GM18909 (cell line): Measurements from ENCODE around the gene VPS45.
A peak's percentile ranks its signal among the peaks of the same experiment; 100 is the strongest.

Experiments
- ATAC-seq: cut with Tn5 transposase; IDR thresholded peaks from one replicate; pipeline ENCODE4 v1.9.1; 2021; ENCODE audit warnings: mild to moderate bottlenecking; ENCODE audit not compliant: unreplicated experiment, poor library complexity

VPS45 gene

DNA sequence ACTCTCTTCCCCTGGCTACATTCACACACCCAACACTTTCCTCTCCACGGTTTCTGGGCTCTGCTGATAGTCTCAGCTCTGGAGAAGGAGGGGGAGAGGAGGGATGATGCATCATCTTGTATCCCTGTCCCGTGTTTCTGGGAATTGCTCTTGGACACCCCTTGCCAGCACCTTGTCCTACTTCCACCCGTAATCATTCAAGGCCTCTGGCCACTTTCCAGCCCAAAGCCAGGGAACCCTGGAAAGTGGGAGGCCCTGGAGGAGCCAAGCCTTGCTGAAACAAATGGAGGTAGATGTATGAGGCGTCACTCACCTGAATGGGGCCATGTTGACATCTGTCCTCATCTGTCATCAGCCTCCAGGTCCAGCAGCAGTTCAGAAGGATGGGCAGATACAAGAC is 86.6 kb downstream of the VPS45 start:
- no peak for ATAC-seq

DNA sequence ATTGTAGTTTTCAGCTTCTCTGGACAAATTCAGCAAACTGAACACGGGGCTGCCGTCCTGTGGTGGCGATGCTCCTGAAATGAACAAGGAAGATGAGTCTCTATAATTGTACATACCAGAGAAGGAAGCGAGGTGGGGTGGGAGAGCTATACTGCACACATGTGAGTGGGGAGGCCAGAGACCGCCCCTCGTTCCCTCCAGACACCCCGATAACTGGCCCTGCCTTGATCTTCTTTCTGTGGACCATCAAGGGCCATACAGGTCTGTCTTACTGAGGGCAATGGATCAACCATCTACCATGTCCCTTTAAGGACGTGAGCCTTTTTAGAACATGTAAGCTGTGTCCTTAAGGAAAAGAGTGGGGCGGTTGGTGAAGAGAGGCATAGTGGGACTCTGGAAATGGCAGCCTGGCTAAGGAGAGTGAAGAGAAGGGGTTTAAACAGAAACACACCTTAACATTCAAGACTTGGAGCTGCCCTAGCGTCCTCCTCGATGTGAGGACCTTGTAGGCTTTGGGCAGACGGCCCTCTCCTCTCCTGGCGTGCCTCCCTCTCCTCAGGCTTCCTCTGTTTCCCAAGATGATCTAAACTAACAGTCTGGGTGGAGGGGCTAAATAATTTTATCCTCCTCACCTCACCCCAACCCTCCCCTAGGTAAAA is 88.0 kb downstream of the VPS45 start:
- no peak for ATAC-seq

DNA sequence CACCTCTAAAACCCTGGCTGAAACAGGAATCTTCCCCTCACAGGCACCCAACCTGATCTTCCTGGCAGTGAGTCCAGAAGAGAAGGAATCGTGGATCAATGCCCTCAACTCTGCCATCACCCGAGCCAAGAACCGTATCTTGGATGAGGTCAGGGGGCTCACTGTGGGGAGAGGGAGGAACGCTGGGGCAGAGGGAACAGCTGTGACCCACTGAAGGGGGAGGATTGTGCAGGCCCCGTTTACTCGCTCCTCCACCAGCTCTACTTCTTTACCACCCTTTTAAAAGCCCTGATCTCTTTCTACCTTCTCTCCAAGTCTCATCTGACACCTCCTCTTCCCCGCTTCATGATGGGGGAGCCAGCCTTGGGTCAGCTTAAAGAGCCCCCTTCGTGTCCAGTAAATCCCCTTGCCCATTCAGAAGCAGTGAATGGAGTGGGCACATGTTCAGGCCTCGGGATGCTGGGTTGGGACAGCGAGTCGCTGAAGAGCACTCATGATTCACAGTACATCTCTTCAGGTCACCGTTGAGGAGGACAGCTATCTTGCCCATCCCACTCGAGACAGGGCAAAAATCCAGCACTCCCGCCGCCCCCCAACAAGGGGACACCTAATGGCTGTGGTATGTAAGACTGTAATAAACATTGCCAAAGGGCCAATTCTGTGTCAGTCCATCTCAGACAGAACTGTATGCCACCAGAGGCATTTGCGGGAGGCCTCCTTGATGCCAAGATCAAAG is 89.5 kb downstream of the VPS45 start:
- ATAC-seq = no peak

DNA sequence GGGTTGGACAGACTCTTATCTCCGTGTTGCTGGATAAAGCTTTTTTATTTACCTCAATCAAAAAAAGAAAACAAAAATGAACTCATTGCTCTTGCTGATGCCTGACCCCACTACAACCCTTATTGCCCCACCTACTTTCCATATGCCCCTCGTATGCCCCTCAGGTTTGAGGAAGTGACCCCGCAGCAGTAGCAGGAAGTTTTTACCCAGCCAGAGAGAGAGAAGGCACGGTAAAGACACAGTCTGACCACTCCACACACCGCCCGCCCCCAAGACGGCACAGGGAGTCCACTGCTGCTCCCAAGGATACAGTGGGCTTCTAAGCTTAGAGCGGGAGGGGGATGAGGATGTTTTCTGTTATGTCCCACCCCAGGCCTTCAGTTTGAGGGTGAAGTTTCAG is 92.0 kb downstream of the VPS45 start:
- no peak for ATAC-seq

DNA sequence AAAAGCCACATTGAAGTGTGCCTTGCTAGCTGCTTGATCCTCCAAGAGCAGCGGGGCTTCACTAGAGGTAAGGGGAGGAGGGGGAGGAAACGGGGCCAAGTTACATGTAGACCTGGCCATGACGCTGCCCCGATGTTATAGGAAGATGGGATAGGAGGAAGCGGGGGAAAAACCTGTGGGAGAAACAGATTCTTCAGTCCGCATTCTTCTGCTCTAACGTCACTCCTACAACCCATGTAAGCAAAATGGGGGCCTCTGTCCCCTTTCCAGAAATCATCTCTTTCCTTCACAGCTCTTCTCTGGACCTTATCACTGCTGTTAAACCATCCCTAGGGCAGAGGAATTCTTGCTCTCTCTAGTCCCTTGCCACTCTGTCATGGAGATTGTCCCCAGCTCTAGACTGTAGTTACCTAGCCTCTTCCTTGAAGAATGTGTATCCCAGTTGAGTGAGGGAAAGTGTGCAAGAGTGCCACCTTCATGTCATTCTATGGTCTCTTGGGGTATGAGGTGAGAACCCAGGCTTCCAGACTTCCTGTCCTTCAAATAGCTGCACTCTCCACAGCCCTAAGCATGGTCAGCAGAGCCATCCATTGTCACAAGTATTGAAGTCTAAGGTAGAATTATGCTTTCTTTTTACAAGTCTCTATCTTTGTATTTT is 93.5 kb downstream of the VPS45 start:
- ATAC-seq = no peak

DNA sequence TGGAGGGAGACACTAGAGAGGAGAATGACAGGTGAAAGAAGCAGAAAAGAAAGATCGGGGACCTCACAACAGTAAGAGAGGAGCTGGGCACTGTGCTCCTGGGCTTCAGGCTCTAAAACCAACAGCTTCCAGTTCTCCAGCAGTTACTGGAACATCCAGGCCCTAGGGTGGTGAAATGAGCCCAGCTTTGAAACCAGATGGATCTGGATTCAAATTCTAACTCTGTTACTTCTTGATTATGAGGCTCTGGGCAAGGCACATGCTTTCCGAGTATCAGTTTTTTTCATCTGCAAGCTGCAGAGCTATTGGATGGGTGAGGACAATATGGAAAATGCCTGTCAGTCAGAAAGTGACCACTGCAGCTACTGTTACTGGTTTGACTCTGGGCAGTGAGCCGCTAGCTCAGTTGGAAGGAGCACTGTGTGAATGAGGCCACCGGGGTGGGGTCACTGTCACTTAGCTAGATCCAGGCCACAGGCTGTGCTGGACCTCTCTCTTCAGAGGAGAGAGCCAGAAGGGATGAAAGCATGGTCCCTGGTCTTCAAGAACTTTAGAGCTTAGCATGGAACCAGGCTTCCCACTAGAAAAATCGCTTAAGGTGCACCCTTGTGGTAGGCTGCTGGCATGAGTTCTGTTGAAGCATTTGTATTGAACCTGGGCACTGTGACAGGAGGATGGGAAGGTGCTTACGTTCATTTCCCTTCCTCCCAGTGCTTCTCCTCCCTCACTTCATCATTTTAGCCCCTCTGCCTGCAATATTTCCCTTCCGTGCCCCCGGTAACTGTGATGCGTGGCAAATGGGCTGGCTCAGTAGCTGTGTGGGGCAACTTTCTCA is 94.4 kb downstream of the VPS45 start:
- no peak for ATAC-seq

DNA sequence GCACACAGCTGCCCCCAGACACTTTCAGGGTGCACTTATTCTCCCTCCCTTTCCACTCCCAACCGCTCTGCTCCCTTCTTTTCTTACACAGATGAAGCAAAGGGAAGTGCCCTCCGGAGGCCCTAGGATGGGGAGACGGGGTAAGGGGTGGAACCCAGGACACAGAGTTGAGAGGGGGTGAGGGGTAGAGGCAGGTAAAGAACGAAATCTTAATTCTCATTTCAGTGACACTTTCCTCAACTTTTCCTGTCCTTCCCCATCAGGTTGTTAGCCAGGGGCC is 94.9 kb downstream of the VPS45 start:
- no peak for ATAC-seq

DNA sequence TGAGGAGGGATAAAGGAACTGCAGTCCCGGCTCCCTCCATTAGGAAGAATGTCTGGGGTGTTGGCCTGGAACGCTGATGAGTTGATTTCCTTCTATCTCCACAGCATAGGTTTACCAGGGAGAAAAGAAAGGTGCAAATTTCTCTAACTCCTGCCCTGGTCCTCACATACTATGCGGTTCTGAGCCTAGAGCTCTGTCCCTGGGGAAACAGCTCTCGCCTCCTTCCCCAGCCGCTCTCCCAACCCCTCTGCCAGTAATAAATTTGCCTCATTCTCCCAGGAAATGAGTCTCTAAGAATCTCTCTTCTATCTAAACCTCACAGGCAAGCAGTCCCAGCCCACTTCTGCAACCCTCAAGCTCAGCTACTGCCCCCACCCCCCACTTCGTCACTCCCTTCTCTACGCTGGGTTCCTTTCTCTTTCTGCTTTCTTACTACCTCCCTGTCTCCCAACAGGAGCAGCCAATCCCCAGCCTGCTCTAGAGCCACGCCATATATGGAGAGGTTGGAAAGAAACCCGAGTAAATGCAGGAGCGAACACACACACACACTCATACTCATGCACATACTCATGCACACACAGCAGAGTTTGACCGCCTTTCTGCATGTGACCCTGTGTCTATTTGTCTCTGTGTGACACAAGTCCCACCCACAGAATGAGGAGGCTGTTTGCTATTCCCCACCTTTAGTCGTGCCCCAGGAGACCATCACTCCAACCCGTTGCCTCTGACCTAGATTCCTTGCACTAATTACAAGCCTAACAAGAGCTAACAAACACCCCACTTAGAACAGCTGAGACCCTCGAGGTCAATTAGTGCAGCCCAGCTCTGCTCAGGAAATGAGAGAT is 95.5 kb downstream of the VPS45 start:
- peak; percentile 49 for ATAC-seq

DNA sequence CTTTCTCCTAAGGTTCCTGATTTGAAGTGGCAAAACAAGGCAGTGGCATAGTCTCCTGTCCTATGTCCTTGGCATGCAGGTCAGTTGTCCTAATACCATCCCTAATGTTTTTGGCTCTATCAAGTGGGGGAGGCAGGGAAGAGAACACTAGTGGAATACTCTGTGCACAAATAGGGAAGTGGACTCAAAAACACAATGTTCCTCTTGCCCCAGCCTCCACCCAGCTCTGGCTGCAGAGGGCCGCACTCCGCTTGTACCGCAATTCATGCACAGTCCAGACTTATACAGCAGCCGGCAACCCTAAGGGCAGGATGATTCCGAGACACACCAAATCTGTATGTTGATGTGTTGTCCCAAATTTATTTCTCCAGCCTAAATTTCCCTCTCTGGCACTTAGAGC is 96.6 kb downstream of the VPS45 start:
- ATAC-seq = no peak

DNA sequence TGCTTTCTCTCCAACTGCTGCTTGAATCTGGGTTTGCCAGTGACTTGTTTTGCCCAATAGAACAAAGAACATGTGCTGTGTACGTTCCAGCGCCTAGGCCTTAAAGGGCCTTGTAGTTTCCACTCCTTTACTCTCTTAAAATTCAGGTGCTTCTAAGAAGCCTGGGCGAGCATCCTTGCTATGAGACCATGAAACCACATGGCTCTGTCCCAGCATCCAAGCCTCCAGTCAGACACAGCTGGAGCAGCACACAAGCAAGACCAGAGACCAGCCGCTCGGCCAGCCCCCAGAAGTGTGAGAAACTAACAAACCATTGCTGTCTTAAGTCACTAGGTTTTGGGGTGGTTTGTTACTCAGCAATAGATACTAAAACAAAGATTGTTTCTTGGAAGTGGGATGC is 97.2 kb downstream of the VPS45 start:
- ATAC-seq = no peak

DNA sequence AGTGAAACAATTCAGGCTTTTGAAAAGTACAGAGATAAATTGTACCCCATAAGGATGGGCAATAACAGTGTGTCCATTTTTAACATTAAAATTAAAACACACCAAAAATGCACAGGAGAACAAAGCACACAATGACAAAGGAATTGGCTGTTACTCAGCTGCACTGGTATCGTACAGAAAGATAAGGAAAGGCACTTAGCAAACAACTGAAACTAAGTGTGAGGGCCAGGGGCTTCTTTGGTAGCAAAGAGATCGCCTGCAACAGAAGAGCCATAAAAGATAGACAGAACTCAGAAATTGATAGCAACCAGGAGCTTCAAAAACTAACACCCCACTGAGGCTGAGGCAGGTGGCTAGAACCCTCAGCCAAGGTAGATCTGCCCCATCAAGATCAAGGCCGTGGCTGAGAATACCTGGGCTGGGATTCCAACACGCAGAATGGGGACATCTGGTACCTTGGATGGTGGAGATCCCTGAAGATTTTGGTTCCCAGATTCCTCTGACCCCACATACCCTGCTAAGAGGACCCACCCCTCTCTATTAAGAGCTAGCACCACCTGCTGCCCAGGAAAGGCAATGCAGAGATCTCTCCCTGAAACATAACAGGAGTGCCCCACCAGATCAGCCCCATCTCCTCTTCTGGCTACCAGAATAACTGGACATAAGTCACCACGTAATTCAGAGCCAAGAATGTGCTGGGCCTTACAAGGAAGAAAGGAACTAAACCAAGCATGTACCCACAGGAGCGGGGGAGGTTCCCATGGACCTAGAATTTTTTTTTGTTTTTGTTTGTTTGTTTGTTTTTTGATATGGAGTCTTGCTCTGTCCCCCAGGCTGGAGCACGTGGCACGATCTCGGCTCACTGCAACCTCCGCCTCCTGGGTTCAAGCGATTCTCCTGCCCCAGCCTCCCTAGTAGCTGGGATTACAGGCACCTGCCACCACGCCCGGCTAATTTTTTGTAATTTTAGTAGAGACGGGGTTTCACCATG is 98.3 kb downstream of the VPS45 start:
- no peak for ATAC-seq

DNA sequence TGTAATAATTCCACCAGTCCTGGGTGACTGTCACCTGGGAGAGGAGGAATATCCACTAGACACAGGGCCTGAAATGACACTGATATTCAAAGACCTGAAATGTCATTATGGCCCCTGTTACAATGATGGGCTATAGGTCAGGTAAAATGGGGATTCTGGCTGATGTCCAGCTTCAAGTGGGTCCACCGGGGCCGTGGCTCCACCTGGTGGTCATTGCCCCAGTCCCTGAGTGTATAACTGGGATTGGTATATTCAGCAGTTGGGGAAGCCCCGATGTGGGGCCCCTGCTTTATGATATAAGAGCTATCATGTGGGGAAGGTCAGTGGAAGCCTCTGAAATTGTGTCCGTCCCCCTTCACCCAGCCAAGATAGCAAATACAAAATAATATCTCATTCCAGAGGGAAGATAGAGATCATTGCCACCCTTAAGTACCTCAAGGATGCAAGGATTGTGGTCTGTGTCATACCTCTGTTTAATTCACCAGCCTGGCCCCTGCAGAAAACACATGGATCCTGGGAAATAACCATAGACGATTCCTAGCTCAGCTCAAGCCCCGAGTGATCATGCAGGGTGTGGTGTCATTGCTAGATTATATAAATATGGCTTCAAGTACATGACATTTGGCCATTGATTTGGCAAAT is 101.5 kb downstream of the VPS45 start:
- no peak for ATAC-seq

DNA sequence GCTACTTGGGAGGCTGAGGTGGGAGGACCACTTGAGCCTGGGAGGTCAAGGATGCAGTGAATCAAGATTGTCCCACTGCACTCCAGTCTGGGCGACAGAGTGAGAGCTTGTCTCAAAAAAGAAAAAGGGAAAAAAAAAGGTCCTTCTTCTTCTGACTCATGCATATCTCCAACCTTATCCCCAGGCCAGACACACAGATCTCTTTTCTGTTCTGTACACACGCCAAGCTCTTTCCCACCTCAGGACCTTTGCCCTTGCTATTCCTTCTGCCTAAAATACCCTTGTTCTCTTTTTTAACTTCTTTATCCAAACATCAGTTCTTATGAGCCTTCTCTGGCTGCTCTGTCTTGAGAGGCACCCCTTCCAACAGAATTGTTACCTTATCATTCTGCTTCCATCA is 104.2 kb downstream of the VPS45 start:
- no peak for ATAC-seq

DNA sequence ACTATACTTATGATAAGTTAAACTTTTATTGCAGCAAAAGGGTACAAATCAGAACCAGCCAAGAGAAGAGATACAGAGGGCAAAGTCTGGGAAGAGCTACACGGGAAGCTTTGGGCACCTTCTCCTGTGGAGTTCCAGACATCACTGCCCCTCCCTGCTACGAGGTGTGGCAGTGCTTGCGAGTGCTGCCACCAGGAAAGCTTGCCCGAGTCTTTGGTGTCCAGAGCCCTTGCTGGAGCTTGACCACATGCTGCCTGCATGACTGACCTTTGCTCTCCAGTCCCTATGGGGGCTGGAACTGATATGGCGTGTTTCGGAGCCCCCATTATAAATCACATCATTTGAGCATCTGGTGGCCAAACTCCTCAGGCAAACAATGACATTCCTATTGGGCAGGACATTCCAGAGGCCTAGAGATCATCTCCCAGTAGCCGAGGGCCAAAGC is 105.6 kb downstream of the VPS45 start:
- ATAC-seq = no peak

DNA sequence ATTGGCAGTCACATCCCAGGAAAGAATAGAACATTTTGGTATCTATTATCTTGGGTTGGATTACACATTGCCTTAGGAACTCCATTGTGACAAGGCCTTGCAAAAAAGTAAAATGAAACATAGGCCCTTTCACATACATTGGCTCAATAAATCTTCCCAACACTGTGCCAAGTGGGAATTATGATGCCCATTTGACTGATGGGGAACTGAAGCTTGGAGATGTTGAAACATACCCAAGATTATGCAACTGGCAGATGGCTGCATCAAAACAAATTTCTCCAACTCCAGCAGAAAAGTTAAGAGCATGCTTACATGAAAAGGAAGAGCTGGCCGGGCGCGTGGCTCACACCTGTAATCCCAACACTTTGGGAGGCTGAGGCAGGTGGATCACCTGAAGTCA is 109.0 kb downstream of the VPS45 start:
- ATAC-seq = no peak

DNA sequence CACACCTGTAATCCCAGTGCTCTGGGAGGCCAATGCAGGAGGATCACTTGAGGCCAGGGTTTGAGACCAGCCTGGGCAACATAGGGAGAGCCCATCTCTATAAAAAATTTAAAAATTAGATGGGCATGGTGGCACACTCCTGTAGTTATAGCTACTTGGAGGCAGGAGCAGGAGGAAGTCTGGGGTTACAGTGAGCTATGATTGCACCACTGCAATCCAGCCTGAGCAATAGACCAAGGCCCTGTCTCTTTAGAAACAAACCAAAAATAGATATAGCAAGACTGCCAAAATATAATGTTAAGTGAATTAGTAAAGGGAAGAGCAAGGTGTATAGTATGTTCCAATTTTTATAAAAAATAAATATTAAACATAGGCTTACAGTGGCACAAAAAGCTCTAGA is 111.0 kb downstream of the VPS45 start:
- ATAC-seq = no peak

DNA sequence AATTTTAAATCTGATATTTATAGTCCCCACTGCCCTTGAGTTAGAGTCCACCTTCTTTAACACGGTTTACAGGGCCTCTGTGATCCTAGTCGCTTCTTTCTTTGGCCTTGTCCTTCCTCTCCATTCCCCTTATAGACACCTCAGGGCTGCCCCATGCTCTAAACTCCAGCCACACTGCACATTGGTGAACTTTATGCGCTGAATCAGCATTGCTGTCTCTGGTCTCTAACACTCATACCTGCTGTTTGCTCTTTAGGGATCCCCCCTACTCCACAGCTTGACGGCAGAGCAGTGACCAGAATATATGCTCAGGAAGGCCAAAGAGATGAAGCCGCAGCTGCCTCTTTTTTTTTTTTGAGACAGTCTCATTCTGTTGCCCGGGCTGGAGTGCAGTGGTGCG is 112.3 kb downstream of the VPS45 start:
- no peak for ATAC-seq

DNA sequence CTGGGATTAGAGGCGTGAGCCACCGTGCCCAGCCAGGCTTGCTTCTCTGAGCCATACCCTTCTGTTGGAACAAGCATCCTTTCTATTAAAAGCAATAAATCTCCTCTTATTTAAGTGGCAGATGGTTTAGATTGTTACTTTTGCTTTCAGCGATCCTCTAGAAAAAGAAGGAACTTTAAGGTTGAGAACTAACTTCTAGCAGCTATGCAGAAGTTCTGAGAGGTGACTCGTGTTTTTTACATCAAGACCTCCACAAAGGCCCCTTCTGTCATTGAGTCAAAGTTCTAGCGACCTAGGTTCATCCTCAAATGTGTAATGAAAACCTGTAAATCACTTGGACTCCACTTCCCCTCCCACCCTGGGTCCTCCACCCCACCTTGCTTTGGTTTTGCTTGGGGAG is 112.9 kb downstream of the VPS45 start:
- no peak for ATAC-seq

DNA sequence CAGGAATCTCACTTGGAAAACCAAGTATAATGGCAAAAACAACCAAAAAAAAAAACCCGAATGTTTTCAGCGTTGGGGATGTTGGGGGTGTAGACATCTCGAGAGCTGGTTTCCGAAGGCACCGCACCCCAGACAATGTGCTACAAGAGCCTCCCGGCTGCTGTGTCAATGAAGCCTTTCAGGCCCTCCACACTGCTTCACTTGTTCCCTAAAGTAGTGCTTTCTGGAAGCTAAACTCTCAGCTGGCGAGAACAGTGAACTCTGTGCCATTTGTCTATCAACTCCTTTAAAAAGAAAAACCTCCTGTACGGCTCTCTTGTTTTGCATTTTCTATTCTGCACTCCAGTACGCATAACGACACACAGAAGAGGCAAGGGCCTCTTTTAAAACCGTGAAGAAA is 114.7 kb downstream of the VPS45 start:
- no peak for ATAC-seq
